ENCODE measurements around the gene ATOX1. TPM values are rescaled to one million over a fixed set of nuclear protein-coding genes. Genes with fewer than 3 reads are reported as not detected.

The ATOX1 gene
- total RNA-seq, 1 experiment from 2014 or later, result 119 TPM

GRCh38 chr5:151770383-151771258 lies 12.2 kb upstream of the ATOX1 start:
- DNase-seq (ENCODE audit: low read depth), result peak; percentile 80

- no peak for DNase-seq (ENCODE audit: low read depth)
Measured at GRCh38 chr5:151766975-151767374, 8.5 kb upstream of the ATOX1 start.

- DNase-seq (ENCODE audit: low read depth), result no peak
Measured at GRCh38 chr5:151764801-151765200, 6.4 kb upstream of the ATOX1 start.

GRCh38 chr5:151758141-151758429 lies 346 bp downstream of the ATOX1 start:
- DNase-seq (ENCODE audit: low read depth), result no peak

- no peak for DNase-seq (ENCODE audit: low read depth)
Measured at GRCh38 chr5:151757233-151758140, 944 bp downstream of the ATOX1 start.

- no peak for DNase-seq (ENCODE audit: low read depth)
Measured at GRCh38 chr5:151755383-151755782, 3.0 kb downstream of the ATOX1 start.

- DNase-seq (ENCODE audit: low read depth), result no peak
Measured at GRCh38 chr5:151751593-151751992, 6.8 kb downstream of the ATOX1 start.

GRCh38 chr5:151751091-151751490 lies 7.3 kb downstream of the ATOX1 start:
- peak; percentile 83 for DNase-seq (ENCODE audit: low read depth)

- peak; percentile 14 for DNase-seq (ENCODE audit: low read depth)
Measured at GRCh38 chr5:151750121-151750520, 8.3 kb downstream of the ATOX1 start.

- DNase-seq (ENCODE audit: low read depth), result peak; percentile 97
Measured at GRCh38 chr5:151745071-151745705, 13.2 kb downstream of the ATOX1 start.

GRCh38 chr5:151743530-151743929 lies 14.9 kb downstream of the ATOX1 start:
- no peak for DNase-seq (ENCODE audit: low read depth)

- DNase-seq (ENCODE audit: low read depth), result peak; percentile 73
Measured at GRCh38 chr5:151742870-151743294, 15.5 kb downstream of the ATOX1 start.

- DNase-seq (ENCODE audit: low read depth), result peak; percentile 78
Measured at GRCh38 chr5:151741678-151742423, 16.6 kb downstream of the ATOX1 start.

- peak; percentile 70 for DNase-seq (ENCODE audit: low read depth)
Measured at GRCh38 chr5:151740958-151741373, 17.5 kb downstream of the ATOX1 start.

GRCh38 chr5:151740336-151740942 lies 18.0 kb downstream of the ATOX1 start:
- peak; percentile 91 for DNase-seq (ENCODE audit: low read depth)

GRCh38 chr5:151739939-151740335 lies 18.5 kb downstream of the ATOX1 start:
- peak; percentile 87 for DNase-seq (ENCODE audit: low read depth)

GRCh38 chr5:151739395-151739794 lies 19.0 kb downstream of the ATOX1 start:
- DNase-seq (ENCODE audit: low read depth), result peak; percentile 27

- peak; percentile 68 for DNase-seq (ENCODE audit: low read depth)
Measured at GRCh38 chr5:151738125-151738848, 20.1 kb downstream of the ATOX1 start.

GRCh38 chr5:151737431-151737830 lies 21.0 kb downstream of the ATOX1 start:
- no peak for DNase-seq (ENCODE audit: low read depth)

GRCh38 chr5:151735646-151736045 lies 22.8 kb downstream of the ATOX1 start:
- no peak for DNase-seq (ENCODE audit: low read depth)
